OCI-M2 (cell line): ENCODE results near the gene PSMG3.

Source experiments
- DNase-seq: peaks from one replicate; lab custom pipeline; 2025; ENCODE audit not compliant: unreplicated experiment; lab: John Stamatoyannopoulos, UW

PSMG3 gene

DNA sequence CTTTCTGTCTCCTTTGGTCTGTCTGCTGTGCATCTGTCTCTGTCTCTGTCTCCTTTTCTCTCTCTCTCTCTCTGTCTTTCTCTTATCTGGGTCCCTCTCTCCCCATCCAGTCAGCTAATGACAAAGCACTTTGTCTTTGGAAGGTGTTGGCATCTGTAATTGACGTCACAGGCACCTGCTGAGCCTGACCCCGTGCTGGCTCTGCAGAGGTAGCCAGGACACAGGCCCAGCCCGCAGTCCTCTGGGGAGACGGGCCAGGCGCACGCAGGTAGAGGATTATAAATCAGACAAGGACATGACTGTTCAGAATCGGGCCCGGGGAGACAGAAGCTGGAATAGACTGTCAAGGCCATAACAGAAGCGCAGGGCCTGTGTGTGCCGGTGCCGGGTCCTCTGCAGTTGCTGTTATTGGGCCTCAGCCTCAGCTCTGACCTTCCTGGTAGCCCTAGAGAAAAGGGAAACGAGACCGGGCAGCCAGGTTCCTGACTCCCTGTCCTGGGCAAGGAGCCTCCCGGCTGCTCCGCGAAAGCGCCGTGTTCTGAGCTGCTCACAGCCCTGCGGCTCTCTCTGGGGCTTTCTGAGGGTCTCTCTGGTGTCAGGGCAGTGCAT is 10.7 kb upstream of the PSMG3 start:
- no peak for DNase-seq

GRCh38 chr7:1579481-1580421 is 9.9 kb upstream of the PSMG3 start:
- peak; percentile 6 for DNase-seq

- DNase-seq = no peak
Measured at GRCh38 chr7:1578513-1578912, 8.7 kb upstream of the PSMG3 start.

GRCh38 chr7:1576521-1577253 is 6.9 kb upstream of the PSMG3 start:
- DNase-seq = no peak

DNA sequence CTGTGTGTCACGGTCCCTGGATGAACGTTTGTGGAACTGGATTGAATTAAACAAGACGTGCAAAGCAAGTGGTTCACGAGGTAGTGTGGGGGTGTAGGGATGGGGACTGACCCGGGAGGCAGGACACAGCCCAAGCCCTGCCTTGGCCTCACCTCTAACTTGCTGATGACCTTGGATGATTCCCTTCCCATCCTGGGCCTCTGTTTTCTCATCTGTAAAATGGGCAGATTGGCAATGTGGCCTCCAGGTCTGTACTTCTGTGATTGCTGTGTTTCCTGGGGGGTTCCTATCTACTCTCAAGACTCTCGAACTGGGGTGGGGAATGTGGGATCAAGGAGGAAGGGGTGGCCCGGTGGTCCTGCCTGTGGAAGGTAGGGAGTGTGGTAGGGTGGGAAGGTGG is 6.0 kb upstream of the PSMG3 start:
- DNase-seq = no peak

GRCh38 chr7:1572111-1572822 is 2.4 kb upstream of the PSMG3 start:
- no peak for DNase-seq

GRCh38 chr7:1569440-1569832 is 396 bp downstream of the PSMG3 start:
- DNase-seq = no peak

- DNase-seq = no peak
Measured at GRCh38 chr7:1569016-1569415, 816 bp downstream of the PSMG3 start.

GRCh38 chr7:1567896-1568510 is 1.8 kb downstream of the PSMG3 start:
- DNase-seq = no peak

- DNase-seq = no peak
Measured at GRCh38 chr7:1567049-1567771, 2.6 kb downstream of the PSMG3 start.

- DNase-seq = no peak
Measured at GRCh38 chr7:1566687-1567048, 3.2 kb downstream of the PSMG3 start.

DNA sequence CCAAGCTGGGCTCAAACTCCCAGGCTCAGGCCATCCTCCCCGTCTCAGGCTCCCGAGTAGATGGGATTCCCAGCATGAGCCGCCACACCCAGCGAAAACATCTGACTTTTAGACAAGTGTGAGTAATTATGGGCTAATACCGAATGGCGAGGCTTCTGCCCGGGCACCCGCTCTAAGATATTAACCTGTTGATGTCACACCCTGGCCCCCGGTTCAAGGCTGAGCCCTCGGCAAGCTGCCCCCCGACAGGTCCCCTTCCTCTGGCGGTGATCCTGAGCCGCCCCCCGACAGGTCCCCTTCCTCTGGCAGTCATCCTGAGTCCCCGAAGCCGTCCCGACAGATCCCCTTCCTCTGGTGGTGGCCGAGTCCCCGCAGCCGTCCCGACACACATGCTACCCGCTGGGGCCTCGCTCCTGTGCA is 5.2 kb downstream of the PSMG3 start:
- no peak for DNase-seq

DNA sequence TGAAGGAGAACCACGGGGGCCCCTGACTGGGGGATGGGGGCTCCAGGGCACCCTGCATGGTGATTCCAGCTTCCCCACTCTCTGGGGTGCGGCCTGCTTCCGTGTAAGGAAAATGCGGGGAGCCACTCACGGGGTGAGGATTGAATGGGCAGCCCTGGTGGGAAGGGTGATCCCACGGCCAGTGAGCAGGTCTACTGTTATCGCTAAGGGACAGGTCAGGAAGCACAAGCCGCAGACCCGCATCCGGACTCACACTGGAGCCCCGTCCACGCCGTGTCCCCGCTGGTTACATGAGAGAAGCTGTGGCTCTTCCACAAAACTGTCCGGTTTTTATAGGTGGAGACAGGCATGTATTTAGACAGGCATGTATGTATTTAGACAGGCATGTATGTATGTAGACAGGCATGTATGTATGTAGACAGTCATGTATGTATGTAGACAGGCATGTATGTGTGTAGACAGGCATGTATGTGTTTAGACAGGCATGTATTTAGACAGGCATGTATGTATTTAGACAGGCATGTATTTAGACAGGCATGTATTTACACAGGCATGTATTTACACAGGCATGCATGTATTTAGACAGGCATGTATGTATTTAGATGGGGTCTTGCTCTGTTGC is 5.7 kb downstream of the PSMG3 start:
- no peak for DNase-seq

GRCh38 chr7:1562597-1563051 is 7.2 kb downstream of the PSMG3 start:
- DNase-seq = no peak

- no peak for DNase-seq
Measured at GRCh38 chr7:1562116-1562515, 7.7 kb downstream of the PSMG3 start.

DNA sequence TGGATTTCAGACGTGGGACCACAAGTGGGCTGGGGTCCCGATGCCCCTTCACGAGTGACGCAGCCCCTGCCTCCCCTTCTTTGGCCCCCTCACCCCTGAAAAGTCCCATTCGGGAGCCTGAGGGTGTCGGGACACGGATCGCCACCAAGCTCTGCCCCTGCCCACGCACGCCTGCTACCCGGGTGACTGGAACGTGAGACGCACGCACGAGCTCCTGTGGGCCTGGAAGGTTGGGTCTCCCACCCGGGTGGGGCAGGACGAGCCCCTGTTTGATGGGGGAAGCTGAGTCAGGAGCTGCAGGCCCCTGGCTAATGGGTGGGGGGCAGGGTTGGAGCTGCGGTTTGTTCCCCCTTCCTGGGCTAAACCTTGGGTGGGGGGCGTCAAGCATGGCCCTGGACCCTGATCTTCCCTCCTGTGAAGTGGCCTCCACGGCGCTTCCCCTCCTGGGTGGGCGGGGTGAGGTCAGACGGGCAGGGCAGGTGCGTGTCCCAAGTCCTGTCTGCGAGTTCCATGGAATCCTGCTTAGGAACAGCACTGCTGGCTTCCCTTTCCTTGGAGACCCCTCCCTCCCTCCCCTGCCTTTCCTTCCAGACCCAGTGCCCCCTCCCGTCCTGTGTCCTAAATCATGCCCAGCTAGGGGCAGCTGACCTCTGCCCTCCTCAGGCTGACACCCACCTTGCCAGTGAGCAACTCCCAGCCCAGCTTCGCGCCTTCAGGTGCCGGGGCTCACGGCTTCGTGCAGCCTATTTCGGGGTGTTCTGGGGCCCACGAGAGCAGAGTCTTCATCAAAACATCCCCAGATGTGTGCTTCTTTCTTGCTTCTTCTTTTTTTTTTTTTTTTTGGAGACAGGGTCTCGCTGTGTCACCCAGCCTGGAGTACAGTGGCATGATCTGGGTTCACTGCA is 8.5 kb downstream of the PSMG3 start:
- DNase-seq = no peak

GRCh38 chr7:1560620-1561031 is 9.2 kb downstream of the PSMG3 start:
- DNase-seq = no peak
